Neural cell (in vitro differentiated cells): Measurements from ENCODE around the gene FRS3.

Source experiments
- EP300 ChIP-seq: fragments of 450-650 bp; conservative IDR thresholded peaks from 2 replicates; pipeline ENCODE4 v1.6.1; 2014; ENCODE audit warnings: antibody characterized with exemption, mild to moderate bottlenecking, moderate library complexity; ENCODE audit not compliant: poor library complexity, severe bottlenecking
- EZH2 ChIP-seq: fragments of 200-600, 300-800 bp; shearing (Covaris generic), sonication (generic); IDR thresholded peaks from 2 replicates; pipeline ENCODE4 v1.6.1; 2014; ENCODE audit warnings: antibody characterized with exemption, low read length, borderline replicate concordance, mild to moderate bottlenecking; ENCODE audit not compliant: insufficient read depth, poor library complexity, severe bottlenecking
- MXI1 ChIP-seq: fragments of 450-650 bp; conservative IDR thresholded peaks from 2 replicates; pipeline ENCODE4 v1.6.1; 2014; ENCODE audit warnings: antibody characterized with exemption, mild to moderate bottlenecking; ENCODE audit not compliant: poor library complexity, severe bottlenecking
- POLR2AphosphoS5 ChIP-seq: IDR thresholded peaks from 2 replicates; pipeline ENCODE4 v1.6.1; 2012
- RAD21 ChIP-seq: fragments of 450-650 bp; conservative IDR thresholded peaks from 2 replicates; pipeline ENCODE4 v1.6.1; 2014; ENCODE audit warnings: antibody characterized with exemption, mild to moderate bottlenecking, moderate library complexity
- REST ChIP-seq: IDR thresholded peaks from 2 replicates; pipeline ENCODE4 v1.6.1; 2012; ENCODE audit warnings: borderline replicate concordance
- SMC3 ChIP-seq: fragments of 450-650 bp; conservative IDR thresholded peaks from 2 replicates; pipeline ENCODE4 v1.6.1; 2014; ENCODE audit warnings: antibody characterized with exemption, mild to moderate bottlenecking, moderate library complexity; ENCODE audit not compliant: poor library complexity
- TAF1 ChIP-seq: IDR thresholded peaks from 2 replicates; pipeline ENCODE4 v1.6.1; 2012; ENCODE audit warnings: low read depth
- TF ChIP-seq, protein P1 (sequence below): fragments of 450-650 bp; IDR thresholded peaks from 2 replicates; pipeline ENCODE4 v1.5.1; 2014; ENCODE audit warnings: antibody characterized with exemption, mild to moderate bottlenecking, moderate library complexity; ENCODE audit not compliant: poor library complexity, severe bottlenecking

- TF ChIP-seq, protein P1, sequence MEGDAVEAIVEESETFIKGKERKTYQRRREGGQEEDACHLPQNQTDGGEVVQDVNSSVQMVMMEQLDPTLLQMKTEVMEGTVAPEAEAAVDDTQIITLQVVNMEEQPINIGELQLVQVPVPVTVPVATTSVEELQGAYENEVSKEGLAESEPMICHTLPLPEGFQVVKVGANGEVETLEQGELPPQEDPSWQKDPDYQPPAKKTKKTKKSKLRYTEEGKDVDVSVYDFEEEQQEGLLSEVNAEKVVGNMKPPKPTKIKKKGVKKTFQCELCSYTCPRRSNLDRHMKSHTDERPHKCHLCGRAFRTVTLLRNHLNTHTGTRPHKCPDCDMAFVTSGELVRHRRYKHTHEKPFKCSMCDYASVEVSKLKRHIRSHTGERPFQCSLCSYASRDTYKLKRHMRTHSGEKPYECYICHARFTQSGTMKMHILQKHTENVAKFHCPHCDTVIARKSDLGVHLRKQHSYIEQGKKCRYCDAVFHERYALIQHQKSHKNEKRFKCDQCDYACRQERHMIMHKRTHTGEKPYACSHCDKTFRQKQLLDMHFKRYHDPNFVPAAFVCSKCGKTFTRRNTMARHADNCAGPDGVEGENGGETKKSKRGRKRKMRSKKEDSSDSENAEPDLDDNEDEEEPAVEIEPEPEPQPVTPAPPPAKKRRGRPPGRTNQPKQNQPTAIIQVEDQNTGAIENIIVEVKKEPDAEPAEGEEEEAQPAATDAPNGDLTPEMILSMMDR = no peak
- no peak for TF ChIP-seq EZH2
- no peak for TF ChIP-seq EP300
- no peak for TF ChIP-seq SMC3
- TF ChIP-seq REST = no peak
- TF ChIP-seq TAF1 = no peak
- TF ChIP-seq POLR2AphosphoS5 = no peak
- no peak for TF ChIP-seq RAD21
- TF ChIP-seq MXI1 = no peak
These were observed 4.9 kb downstream of the FRS3 start for GRCh38 chr6:41774841-41775240.
